ENCODE data around the gene SLC12A7.

The SLC12A7 gene

DNA sequence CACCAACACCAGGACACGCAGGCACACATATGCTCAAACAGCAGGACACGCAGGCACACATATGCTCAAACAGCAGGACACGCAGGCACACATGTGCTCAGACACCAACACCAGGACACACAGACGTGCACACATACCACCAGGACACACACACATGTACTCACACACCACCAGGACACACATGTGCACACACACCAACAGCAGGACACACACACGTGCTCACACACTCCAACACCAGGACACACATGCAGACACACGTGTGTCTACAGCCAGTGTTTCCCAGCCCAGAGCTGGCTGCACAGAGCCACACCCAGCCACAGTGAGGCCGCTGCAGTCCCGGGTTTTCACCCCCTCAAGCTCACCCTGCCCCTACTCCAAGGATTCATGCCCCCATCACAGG lies 25.0 kb upstream of the SLC12A7 start:
- Histone ChIP-seq H3K4me1 (ENCODE audit: control insufficient read depth in 1 of 2, insufficient read depth in 2 of 2, low read length in 2 of 2) (no peaks in the 10 kb centered on the region), H3K18ac (ENCODE audit: low read length) (no peak overlapping the region), H2AFZ (ENCODE audit: insufficient read depth, low read length, poor library complexity) (no peak overlapping the region), H2BK12ac (ENCODE audit: low read length) (no peak overlapping the region), H3K4me3 (ENCODE audit: low read depth, low read length) (peak overlapping the region; percentile 51), H4K8ac (ENCODE audit: low read depth, low read length) (no peak overlapping the region), H4K12ac (ENCODE audit: low read depth, low read length) (no peak overlapping the region), H3K9me3 (ENCODE audit: insufficient read depth, low read depth, low read length) (peaks cover 9% of the 10 kb centered on the region), H3K14ac (ENCODE audit: low read length) (no peak overlapping the region), H3K36me3 (ENCODE audit: control insufficient read depth in 1 of 2, insufficient read depth in 2 of 2, low read length in 2 of 2) (no peaks in the 10 kb centered on the region), H3K27me3 (ENCODE audit: insufficient read depth, low read length) (no peaks in the 10 kb centered on the region), H3K79me1 (ENCODE audit: low read length) (no peaks in the 10 kb centered on the region), H2AK5ac (ENCODE audit: low read length) (no peak overlapping the region), H2BK5ac (ENCODE audit: low read depth, low read length, poor library complexity) (no peak overlapping the region), H3K23ac (ENCODE audit: low read length) (no peak overlapping the region), H4K91ac (ENCODE audit: low read depth, low read length) (no peak overlapping the region), H3K4ac (ENCODE audit: low read depth, low read length) (no peak overlapping the region), H3K27ac (ENCODE audit: low read depth, low read length) (no peak overlapping the region), H3K9ac (ENCODE audit: low read length) (no peak overlapping the region), H2BK120ac (ENCODE audit: insufficient read depth, low read length, poor library complexity) (no peak overlapping the region), H3K4me2 (ENCODE audit: low read length) (no peak overlapping the region), H3K79me2 (ENCODE audit: control insufficient read depth, insufficient read depth, low read length, poor library complexity) (no peaks in the 10 kb centered on the region)
- no peak for DNase-seq
- WGBS (ENCODE audit: extremely low coverage, insufficient coverage, insufficient read length) = no CpG with 5 or more reads among the region's 8 CpGs

DNA sequence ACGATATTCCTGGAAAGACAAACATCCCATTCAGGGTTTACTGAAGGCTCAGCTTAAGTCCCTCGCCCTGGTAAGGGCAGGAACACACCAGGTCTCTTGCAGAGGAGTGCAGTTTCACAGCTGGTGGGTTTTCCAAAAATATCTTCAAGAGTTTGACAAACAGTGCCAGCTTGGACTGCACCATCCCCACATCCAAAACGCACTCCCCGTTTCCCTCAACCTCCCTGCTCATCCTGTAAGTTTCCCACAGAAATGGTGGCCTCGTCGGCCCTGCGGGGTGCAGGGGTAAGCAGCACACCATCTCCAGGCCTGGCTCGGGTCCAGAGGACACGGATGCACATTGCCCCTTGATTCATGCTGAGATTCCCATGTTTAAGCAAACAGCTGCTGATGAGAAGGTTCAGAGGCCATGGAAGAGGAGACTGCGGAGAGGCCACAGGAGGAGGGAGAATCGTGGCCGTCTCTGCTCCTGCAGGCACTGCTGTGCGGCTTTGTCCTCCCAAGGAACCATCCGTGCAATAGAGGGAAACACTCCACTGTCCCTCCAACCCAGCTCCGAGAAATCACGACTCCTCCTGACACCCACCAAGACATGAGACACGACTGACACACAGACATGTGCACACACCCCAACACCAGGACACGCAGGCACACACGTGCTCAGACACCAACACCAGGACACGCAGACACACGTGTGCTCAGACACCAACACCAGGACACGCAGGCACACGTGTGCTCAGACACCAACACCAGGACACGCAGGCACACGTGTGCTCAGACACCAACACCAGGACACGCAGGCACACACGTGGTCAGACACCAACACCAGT lies 24.0 kb upstream of the SLC12A7 start:
- no peak overlapping the region for H2AFZ ChIP-seq (ENCODE audit: insufficient read depth, low read length, poor library complexity)
- no peak overlapping the region for H2BK120ac ChIP-seq (ENCODE audit: insufficient read depth, low read length, poor library complexity)
- H3K4me3 ChIP-seq (ENCODE audit: low read depth, low read length) = peak overlapping the region; percentile 29
- no peak overlapping the region for H3K23ac ChIP-seq (ENCODE audit: low read length)
- H3K4me1 ChIP-seq (ENCODE audit: control insufficient read depth in 1 of 2, insufficient read depth in 2 of 2, low read length in 2 of 2) = no peaks in the 10 kb centered on the region
- H3K79me2 ChIP-seq (ENCODE audit: control insufficient read depth, insufficient read depth, low read length, poor library complexity) = no peaks in the 10 kb centered on the region
- no peak overlapping the region for H3K18ac ChIP-seq (ENCODE audit: low read length)
- H4K8ac ChIP-seq (ENCODE audit: low read depth, low read length) = no peak overlapping the region
- no peak overlapping the region for H3K14ac ChIP-seq (ENCODE audit: low read length)
- no peaks in the 10 kb centered on the region for H3K79me1 ChIP-seq (ENCODE audit: low read length)
- peaks cover 9% of the 10 kb centered on the region for H3K9me3 ChIP-seq (ENCODE audit: insufficient read depth, low read depth, low read length)
- H3K9ac ChIP-seq (ENCODE audit: low read length) = no peak overlapping the region
- no peak overlapping the region for H3K4ac ChIP-seq (ENCODE audit: low read depth, low read length)
- H3K4me2 ChIP-seq (ENCODE audit: low read length) = no peak overlapping the region
- no peaks in the 10 kb centered on the region for H3K36me3 ChIP-seq (ENCODE audit: control insufficient read depth in 1 of 2, insufficient read depth in 2 of 2, low read length in 2 of 2)
- H4K12ac ChIP-seq (ENCODE audit: low read depth, low read length) = no peak overlapping the region
- no peak overlapping the region for H2AK5ac ChIP-seq (ENCODE audit: low read length)
- H4K91ac ChIP-seq (ENCODE audit: low read depth, low read length) = no peak overlapping the region
- no peak overlapping the region for H2BK12ac ChIP-seq (ENCODE audit: low read length)
- no peaks in the 10 kb centered on the region for H3K27me3 ChIP-seq (ENCODE audit: insufficient read depth, low read length)
- no peak overlapping the region for H3K27ac ChIP-seq (ENCODE audit: low read depth, low read length)
- no CpG with 5 or more reads among the region's 27 CpGs for WGBS (ENCODE audit: extremely low coverage, insufficient coverage, insufficient read length)
- H2BK5ac ChIP-seq (ENCODE audit: low read depth, low read length, poor library complexity) = no peak overlapping the region
- no peak for DNase-seq

GRCh38 chr5:1134478-1134877 lies 22.6 kb upstream of the SLC12A7 start:
- Histone ChIP-seq H3K27ac (ENCODE audit: low read depth, low read length) (no peak overlapping the region), H3K9ac (ENCODE audit: low read length) (no peak overlapping the region), H2BK5ac (ENCODE audit: low read depth, low read length, poor library complexity) (no peak overlapping the region), H3K79me2 (ENCODE audit: control insufficient read depth, insufficient read depth, low read length, poor library complexity) (no peaks in the 10 kb centered on the region), H2AK5ac (ENCODE audit: low read length) (no peak overlapping the region), H3K4ac (ENCODE audit: low read depth, low read length) (no peak overlapping the region), H2BK12ac (ENCODE audit: low read length) (no peak overlapping the region), H3K18ac (ENCODE audit: low read length) (no peak overlapping the region), H2BK120ac (ENCODE audit: insufficient read depth, low read length, poor library complexity) (no peak overlapping the region), H3K23ac (ENCODE audit: low read length) (no peak overlapping the region), H3K14ac (ENCODE audit: low read length) (no peak overlapping the region), H4K12ac (ENCODE audit: low read depth, low read length) (no peak overlapping the region), H4K8ac (ENCODE audit: low read depth, low read length) (no peak overlapping the region), H3K4me3 (ENCODE audit: low read depth, low read length) (no peak overlapping the region), H3K4me1 (ENCODE audit: control insufficient read depth in 1 of 2, insufficient read depth in 2 of 2, low read length in 2 of 2) (no peaks in the 10 kb centered on the region), H3K4me2 (ENCODE audit: low read length) (no peak overlapping the region), H3K79me1 (ENCODE audit: low read length) (no peaks in the 10 kb centered on the region), H4K91ac (ENCODE audit: low read depth, low read length) (no peak overlapping the region), H3K27me3 (ENCODE audit: insufficient read depth, low read length) (no peaks in the 10 kb centered on the region), H3K9me3 (ENCODE audit: insufficient read depth, low read depth, low read length) (peaks cover 9% of the 10 kb centered on the region), H2AFZ (ENCODE audit: insufficient read depth, low read length, poor library complexity) (no peak overlapping the region), H3K36me3 (ENCODE audit: control insufficient read depth in 1 of 2, insufficient read depth in 2 of 2, low read length in 2 of 2) (no peaks in the 10 kb centered on the region)
- WGBS (ENCODE audit: extremely low coverage, insufficient coverage, insufficient read length) = no CpG with 5 or more reads among the region's 14 CpGs
- DNase-seq = no peak

DNA sequence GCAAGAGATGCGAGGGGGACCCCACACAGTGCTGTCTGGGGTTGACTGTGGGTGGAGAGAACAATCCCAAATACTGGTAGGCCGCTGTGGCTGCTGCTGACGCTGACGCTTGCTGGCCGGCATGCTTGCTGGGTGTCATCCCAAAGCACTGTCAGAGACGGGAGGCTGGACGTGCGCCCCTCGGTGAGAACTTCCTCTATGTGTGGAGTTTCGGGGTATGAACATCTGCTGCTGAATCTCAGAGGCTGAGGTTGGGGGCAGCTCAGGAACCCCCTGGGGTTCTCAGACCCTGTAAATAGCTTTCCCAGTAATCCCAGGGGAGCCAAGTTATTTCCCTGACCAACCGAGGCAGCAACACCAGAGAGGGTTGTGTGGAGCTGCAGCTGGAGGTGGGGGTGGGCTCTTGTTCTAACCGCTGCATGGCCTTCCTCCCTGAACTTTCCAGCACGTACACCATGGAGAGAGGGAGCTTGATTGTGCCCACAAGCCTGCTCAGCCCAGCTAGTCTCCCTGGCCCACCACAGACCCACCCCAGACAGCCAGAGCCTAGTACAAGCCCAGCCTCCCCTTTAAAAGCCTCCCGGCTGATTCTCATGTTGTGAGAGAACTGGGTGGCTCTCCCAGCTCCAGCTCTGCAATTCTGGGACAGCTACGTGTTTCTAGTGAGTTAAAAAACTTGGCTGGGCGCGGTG lies 21.8 kb upstream of the SLC12A7 start:
- no peak overlapping the region for H3K14ac ChIP-seq (ENCODE audit: low read length)
- no peaks in the 10 kb centered on the region for H3K79me1 ChIP-seq (ENCODE audit: low read length)
- no peak overlapping the region for H4K12ac ChIP-seq (ENCODE audit: low read depth, low read length)
- no peak overlapping the region for H3K27ac ChIP-seq (ENCODE audit: low read depth, low read length)
- no peak overlapping the region for H2BK12ac ChIP-seq (ENCODE audit: low read length)
- no peak overlapping the region for H3K18ac ChIP-seq (ENCODE audit: low read length)
- no peak overlapping the region for H2BK120ac ChIP-seq (ENCODE audit: insufficient read depth, low read length, poor library complexity)
- H3K9ac ChIP-seq (ENCODE audit: low read length) = no peak overlapping the region
- no peaks in the 10 kb centered on the region for H3K4me1 ChIP-seq (ENCODE audit: control insufficient read depth in 1 of 2, insufficient read depth in 2 of 2, low read length in 2 of 2)
- H3K79me2 ChIP-seq (ENCODE audit: control insufficient read depth, insufficient read depth, low read length, poor library complexity) = no peaks in the 10 kb centered on the region
- H3K4me3 ChIP-seq (ENCODE audit: low read depth, low read length) = no peak overlapping the region
- no peak for DNase-seq
- H2AFZ ChIP-seq (ENCODE audit: insufficient read depth, low read length, poor library complexity) = no peak overlapping the region
- no peak overlapping the region for H3K4me2 ChIP-seq (ENCODE audit: low read length)
- H3K27me3 ChIP-seq (ENCODE audit: insufficient read depth, low read length) = no peaks in the 10 kb centered on the region
- peaks cover 7% of the 10 kb centered on the region for H3K9me3 ChIP-seq (ENCODE audit: insufficient read depth, low read depth, low read length)
- no peak overlapping the region for H4K91ac ChIP-seq (ENCODE audit: low read depth, low read length)
- no CpG with 5 or more reads among the region's 17 CpGs for WGBS (ENCODE audit: extremely low coverage, insufficient coverage, insufficient read length)
- no peak overlapping the region for H2AK5ac ChIP-seq (ENCODE audit: low read length)
- H3K23ac ChIP-seq (ENCODE audit: low read length) = no peak overlapping the region
- H3K4ac ChIP-seq (ENCODE audit: low read depth, low read length) = no peak overlapping the region
- H4K8ac ChIP-seq (ENCODE audit: low read depth, low read length) = no peak overlapping the region
- H3K36me3 ChIP-seq (ENCODE audit: control insufficient read depth in 1 of 2, insufficient read depth in 2 of 2, low read length in 2 of 2) = no peaks in the 10 kb centered on the region
- no peak overlapping the region for H2BK5ac ChIP-seq (ENCODE audit: low read depth, low read length, poor library complexity)

All from trophoblast cell (in vitro differentiated cells and primary cell).